ENCODE measurements around the gene DCAF12. TPM values are rescaled to one million over a fixed set of nuclear protein-coding genes. Genes with fewer than 3 reads are reported as not detected.

The DCAF12 gene
- 100 to 1,000 TPM in 1 of 7 donors, 10 to 100 TPM in 6; 36.5 to 107 (median 38.6) TPM for total RNA-seq
- 10 to 100 TPM in 2 of 3 donors, 1 to 10 TPM in 1; 5.6 to 12.9 (median 11.2) TPM for polyA plus RNA-seq
- long read RNA-seq, donor 1, transcript DCAF12-201 (9 exons, 3,667 nt): major isoform, 72 of 110 reads
- long read RNA-seq, donor 1, partial matches to known transcripts: 38 of 110 reads
- long read RNA-seq, donor 1, other reads (novel, unspliced or antisense): 0 of 110 reads
- long read RNA-seq, donor 2, transcript DCAF12-201 (9 exons, 3,667 nt): major isoform, 51 of 75 reads
- long read RNA-seq, donor 2, partial matches to known transcripts: 24 of 75 reads
- long read RNA-seq, donor 2, other reads (novel, unspliced or antisense): 0 of 75 reads

- peak; percentile 96 for DNase-seq
- no peaks in the 10 kb centered on the region for H3K9me3 ChIP-seq
- peaks cover 0 to 25% (median 0%) of the 10 kb centered on the region in 6 donors for H3K36me3 ChIP-seq
- peaks cover 0 to 78% (median 11%) of the 10 kb centered on the region in 7 donors for H3K27me3 ChIP-seq (replicated peaks in 1 of 7)
- TF ChIP-seq POLR2A (IDR thresholded peaks at IDR 0.05) (peak in 2 of 3 donors; percentile 25 to 36), CTCF (IDR thresholded peaks at IDR 0.05 in 8 of 11, conservative IDR thresholded peaks at IDR 0.05 in 3 of 11) (peak in 3 of 11 experiments; percentile 5 to 24 (median 16)), POLR2AphosphoS5 (IDR thresholded peaks at IDR 0.05) (peak; percentile 95 to 96 (median 96))
- intact Hi-C loops (cut with DNase I; ENCODE audit: low total_unique reads): loop anchor here (10.0 kb wide), 1 partner anchor 48 kb away; the partner anchor contains the start of gene UBAP1
- 0 to 1% (median 1%) methylated on average over 49 to 67 of the region's 67 CpGs for WGBS, 5 donors
- H3K4me1 ChIP-seq: peaks cover 36 to 62% (median 52%) of the 10 kb centered on the region in 6 donors
- peak within 1 kb of the TSS; percentile 85 to 98 (median 92) for H3K27ac ChIP-seq
- H3K4me3 ChIP-seq: peak within 1 kb of the TSS; percentile 68 to 90 (median 86)
Observed at GRCh38 chr9:34126207-34127034, at the start of gene DCAF12. DCAF12 (minus strand) TSS chr9:34126698; CDS start chr9:34126431, 267 bp downstream.

GRCh38 chr9:34176089-34176488 lies 49.6 kb upstream of the DCAF12 start:
- intact Hi-C loops (cut with DNase I; ENCODE audit: low total_unique reads): loop anchor here (10.0 kb wide), 1 partner anchor 51 kb away; the partner anchor contains the start of gene DCAF12
- H3K36me3 ChIP-seq: no peaks in the 10 kb centered on the region
- H3K4me3 ChIP-seq: no peak overlapping the region
- H3K9me3 ChIP-seq: no peaks in the 10 kb centered on the region
- H3K4me1 ChIP-seq: peaks cover 11 to 55% (median 32%) of the 10 kb centered on the region in 6 donors
- 60 to 80% (median 78%) methylated on average over 3 of the region's 3 CpGs for WGBS, 5 donors
- H3K27ac ChIP-seq: no peak overlapping the region
- H3K27me3 ChIP-seq (replicated peaks in 1 of 7): peaks cover 0 to 4% (median 0%) of the 10 kb centered on the region in 7 donors
- TF ChIP-seq POLR2A (IDR thresholded peaks at IDR 0.05) (no peak), CTCF (IDR thresholded peaks at IDR 0.05 in 8 of 11, conservative IDR thresholded peaks at IDR 0.05 in 3 of 11) (no peak), POLR2AphosphoS5 (IDR thresholded peaks at IDR 0.05) (no peak)
- no peak for DNase-seq

DNA sequence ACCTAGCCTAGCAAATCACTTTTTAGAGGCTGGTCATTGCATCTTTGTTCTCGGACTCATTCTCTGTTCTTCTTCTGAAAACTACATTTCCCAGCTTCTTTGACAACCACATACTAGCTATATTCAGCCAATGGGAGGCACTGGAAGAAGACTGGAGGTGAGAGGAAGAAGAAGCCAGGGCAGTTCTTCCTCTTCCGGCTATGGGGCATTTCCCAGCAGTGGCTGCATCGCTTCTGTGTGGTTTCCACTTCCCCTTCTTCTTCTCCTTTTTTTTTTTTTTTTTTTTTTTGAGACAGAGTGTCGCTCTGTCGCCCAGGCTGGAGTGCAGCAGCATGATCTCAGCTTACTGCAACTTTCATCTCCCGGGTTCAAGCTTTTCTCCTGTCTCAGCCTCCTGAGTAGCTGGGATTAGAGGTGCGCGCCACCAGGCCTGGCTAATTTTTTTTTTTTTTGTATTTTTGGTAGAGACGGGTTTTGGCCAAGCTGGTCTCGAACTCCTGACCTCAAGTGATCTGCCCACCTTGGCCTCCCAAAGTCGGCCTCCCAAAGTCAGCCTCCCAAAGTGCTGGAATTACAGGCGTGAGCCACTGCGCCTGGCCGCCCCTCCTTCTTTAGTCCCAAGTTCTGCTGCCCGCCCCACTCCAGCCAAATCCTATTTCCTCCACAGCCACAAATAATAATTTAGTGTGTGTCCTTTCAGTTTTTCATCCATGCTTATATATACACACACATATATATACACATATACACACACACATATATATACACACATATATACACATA lies 45.4 kb upstream of the DCAF12 start:
- intact Hi-C loops (cut with DNase I; ENCODE audit: low total_unique reads): loop anchor here (10.0 kb wide), 1 partner anchor 47 kb away; the partner anchor contains the start of gene DCAF12
- H3K4me1 ChIP-seq: peaks cover 0 to 43% (median 8%) of the 10 kb centered on the region in 6 donors
- H3K27me3 ChIP-seq (replicated peaks in 1 of 7): peaks cover 0 to 4% (median 0%) of the 10 kb centered on the region in 7 donors
- no peaks in the 10 kb centered on the region for H3K9me3 ChIP-seq
- peak overlapping the region in 1 of 8 donors; percentile 35 for H3K4me3 ChIP-seq
- peak overlapping the region in 7 of 8 donors; percentile 33 to 85 (median 66) for H3K27ac ChIP-seq
- no peaks in the 10 kb centered on the region for H3K36me3 ChIP-seq
- DNase-seq: peak; percentile 83
- TF ChIP-seq POLR2A (IDR thresholded peaks at IDR 0.05) (no peak), POLR2AphosphoS5 (IDR thresholded peaks at IDR 0.05) (peak in 2 of 3 donors; percentile 16 to 66)
- 60 to 74% (median 62%) methylated on average over 15 of the region's 15 CpGs for WGBS, 5 donors
